Mammary epithelial cell (primary cell): ENCODE results near the gene UBASH3A.

Experiments used
- EZH2 ChIP-seq: IDR thresholded peaks from 2 replicates; pipeline ENCODE4 v1.6.1; 2012; ENCODE audit warnings: low read length, inconsistent platforms, borderline replicate concordance
- TF ChIP-seq, protein P1 (sequence below), 2 donors: IDR thresholded peaks in 1 of 2; conservative IDR thresholded peaks in 1 of 2; 2 replicates each; pipeline ENCODE4 v1.5.1; 2011 to 2012; ENCODE audit warnings: inconsistent platforms in 2 of 2, low read length in 2 of 2, mild to moderate bottlenecking in 2 of 2, control low read depth in 1 of 2, low read depth in 1 of 2; ENCODE audit not compliant: insufficient read depth in 1 of 2; ENCODE audit errors: extremely low read depth in 1 of 2

DNA sequence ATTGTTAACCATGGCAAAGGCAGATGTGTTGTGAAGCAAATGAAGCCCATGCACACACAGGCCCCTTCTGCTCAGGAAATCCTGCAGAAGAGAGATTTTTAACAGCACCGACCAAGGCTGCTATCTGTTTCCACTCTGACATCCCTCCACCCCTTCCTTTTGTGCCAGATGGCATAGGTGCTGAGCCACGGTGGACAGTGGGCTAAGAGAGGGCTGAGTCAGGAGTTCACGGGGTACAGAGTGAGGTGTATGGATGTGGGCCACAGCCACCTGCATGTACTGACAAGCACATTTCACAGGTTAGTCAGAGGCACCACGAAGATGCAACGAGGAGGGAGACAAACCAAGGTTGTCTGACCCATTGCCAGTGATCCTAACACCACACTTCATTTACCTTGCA, 82.8 kb downstream of the UBASH3A start:
- TF ChIP-seq, protein P1, sequence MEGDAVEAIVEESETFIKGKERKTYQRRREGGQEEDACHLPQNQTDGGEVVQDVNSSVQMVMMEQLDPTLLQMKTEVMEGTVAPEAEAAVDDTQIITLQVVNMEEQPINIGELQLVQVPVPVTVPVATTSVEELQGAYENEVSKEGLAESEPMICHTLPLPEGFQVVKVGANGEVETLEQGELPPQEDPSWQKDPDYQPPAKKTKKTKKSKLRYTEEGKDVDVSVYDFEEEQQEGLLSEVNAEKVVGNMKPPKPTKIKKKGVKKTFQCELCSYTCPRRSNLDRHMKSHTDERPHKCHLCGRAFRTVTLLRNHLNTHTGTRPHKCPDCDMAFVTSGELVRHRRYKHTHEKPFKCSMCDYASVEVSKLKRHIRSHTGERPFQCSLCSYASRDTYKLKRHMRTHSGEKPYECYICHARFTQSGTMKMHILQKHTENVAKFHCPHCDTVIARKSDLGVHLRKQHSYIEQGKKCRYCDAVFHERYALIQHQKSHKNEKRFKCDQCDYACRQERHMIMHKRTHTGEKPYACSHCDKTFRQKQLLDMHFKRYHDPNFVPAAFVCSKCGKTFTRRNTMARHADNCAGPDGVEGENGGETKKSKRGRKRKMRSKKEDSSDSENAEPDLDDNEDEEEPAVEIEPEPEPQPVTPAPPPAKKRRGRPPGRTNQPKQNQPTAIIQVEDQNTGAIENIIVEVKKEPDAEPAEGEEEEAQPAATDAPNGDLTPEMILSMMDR (conservative IDR thresholded peaks at IDR 0.05 in 1 of 2, IDR thresholded peaks at IDR 0.05 in 1 of 2; ENCODE audit: extremely low read depth in 1 of 2, insufficient read depth in 1 of 2, low read depth in 1 of 2, low read length in 2 of 2): no peak
- no peak for TF ChIP-seq EZH2
